ENCODE results near the gene NUF2.
"Not testable (repeated sequence)": the region's sequence is repeated elsewhere in the genome, so short reads cannot be mapped to it uniquely, and the experiment has no call there.

The NUF2 gene

DNA sequence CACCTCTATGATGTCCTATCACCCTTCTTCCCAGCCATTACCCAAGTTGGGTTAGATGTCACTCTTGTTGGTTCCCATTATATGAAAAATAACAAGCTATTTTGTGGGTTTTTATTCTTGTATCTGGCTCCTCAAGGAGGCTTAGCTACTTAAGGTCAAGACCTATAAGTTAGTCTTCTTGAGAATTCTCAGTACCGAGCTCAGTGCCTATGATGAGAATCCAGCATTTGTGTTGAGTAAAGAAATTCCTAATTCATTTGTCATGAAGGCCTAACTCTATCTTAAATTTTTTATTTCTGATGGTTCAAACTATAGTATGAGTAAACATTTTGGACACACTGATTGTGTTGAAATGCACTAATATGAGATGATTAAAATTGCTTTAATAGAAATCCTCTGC lies 15.9 kb downstream of the NUF2 start:
- DNase-seq = no peak

DNA sequence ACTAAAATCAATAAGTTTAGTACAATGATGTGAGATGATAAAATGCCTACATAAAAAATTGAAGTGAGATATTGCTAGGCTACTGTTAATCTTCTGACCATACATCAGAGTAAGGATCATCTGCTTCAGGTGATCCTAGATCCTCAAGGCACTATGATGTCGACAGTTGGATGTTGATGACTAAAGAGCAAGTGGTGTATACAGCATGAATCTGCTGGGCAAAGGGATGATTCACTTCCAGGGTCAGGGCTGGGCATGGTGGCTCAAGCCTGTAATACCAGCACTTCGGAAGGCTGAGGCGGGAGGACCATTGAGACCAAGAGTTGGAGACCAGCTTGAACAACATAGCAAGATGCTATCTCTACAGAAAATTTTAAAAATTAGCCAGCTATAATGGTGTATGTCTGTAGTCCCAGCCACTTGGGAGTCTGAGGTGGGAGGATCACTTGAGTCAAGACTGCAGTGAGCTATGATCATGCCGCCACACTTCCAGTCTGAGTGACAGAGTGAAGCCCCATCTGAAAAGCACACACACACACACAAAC lies 24.6 kb downstream of the NUF2 start:
- DNase-seq = no peak

DNA sequence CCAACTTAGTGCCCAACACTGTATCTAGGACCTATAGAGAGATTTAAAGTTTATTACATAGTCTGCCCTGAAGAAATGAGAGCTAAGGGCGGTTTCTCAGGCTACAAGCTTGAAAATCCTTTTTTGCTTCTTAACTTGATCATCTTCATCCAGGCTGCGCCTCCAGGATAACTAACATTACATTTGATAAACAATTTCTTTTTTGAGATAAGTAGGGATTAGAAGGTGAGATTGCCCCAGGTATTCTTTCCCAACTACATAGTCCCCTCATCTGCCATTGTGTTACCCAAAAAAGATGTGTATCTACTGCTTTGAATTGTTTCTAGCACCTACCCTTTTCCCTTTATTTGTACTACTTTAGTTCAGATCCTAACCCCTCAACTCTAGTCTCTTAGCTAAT lies 25.4 kb downstream of the NUF2 start:
- DNase-seq = no peak

DNA sequence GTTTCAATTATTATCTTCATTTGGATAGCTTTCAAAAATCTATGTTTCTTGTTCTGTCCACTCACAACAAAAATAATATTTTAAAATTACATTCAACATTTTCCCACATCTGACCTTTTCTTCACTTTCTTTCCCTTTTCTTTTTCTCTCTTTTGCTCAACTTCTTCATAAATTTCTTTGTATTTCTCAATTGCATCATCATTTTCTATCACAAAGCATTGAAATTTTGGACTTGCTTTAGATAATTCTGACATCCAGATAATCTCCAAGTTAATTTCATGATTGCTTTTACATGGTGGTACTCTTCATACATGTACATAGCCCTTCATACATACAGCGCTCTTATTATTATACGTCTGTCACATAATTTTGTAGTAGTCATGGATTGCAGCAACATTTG lies 30.2 kb downstream of the NUF2 start:
- DNase-seq = no peak

DNA sequence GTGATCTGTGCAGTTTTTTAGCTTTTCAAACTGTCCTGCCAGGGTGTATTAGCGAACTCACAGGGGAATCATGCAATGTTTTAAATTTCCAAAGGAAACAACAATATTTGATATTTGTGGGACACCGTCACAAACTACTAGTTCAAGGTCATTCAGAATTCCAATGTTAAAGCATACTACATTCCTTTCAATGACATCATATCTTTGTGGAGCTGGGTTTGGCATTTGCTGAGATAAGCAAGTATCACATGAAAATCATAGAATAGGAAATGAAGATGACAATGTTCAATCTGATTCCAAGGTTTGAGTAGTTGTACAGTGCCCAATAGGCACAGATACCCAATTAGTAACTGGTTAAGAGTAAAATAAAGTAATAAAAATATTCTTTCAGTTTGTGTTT lies 35.6 kb downstream of the NUF2 start:
- no peak for DNase-seq

DNA sequence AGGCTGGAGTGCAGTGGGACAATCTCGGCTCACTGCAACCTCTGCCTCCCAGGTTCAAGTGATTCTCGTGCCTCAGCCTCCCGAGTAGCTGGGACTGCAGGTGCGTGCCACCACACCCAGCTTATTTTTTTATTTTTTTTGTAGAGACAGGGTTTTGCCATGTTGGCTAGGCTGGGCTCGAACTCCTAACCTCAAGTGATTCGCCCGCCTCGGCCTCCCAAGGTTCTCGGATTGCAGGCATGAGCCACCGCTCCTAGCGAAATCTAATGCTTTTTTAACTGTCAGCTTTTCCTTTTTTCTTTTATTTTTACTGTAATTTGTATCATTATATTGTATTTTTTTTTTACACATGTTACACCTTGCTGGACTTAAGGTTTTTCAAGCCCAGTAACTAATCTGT lies 36.4 kb downstream of the NUF2 start:
- DNase-seq = not testable (repeated sequence)

DNA sequence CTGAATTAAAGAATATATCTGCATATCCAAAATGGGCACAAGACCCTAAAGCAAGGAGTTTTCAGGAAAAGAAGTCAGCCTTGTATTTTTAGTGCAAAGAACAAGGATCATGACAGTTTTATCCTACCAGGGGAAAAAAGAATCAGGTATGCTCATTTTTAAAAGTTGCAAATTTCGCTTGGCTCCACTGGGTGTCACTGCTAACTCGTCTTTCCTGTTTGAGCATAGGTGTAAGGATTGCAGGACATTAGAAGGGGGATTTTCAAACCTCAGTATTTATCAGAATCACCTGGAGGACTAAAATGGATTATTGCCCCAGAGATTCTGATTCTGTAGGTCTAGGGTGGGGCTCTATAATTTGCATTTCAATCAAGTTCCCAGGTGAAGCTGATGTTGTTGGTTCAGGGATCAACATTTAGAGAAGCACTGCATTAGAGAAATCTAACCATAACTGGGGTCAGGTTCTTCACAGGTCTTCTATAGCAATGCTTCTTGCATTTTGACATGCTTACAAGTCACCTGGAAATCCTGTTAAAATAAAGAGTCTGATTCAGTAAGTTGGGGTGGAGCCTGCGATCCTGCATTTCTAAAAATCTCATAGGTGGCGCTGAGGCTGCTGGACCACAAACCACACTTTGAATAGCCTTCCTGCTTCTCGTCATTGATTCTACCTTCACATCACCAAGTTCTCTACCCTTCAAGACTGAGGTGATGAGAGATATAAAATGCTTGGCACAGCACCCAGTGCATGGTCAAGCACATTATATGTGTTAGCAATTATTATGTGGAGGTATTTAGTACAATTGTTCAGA lies 39.6 kb downstream of the NUF2 start:
- no peak for DNase-seq

DNA sequence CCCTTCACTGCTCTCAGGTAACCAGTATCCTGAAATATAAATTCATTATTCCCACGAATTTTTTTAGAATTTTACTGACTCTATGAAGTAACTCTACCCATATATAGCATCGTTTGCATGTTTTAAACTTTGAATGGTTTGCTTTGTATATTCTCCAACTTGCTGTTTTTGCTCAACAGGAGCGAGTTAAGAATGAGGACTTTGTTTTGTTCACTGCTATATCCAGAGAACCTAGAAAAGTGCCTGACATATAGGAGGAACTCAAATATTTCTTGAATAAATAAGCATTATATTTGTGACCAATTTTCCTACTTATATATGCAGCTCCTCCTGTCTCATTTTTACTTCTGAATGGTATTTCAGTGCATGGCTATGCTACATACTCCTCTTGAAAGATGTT lies 43.4 kb downstream of the NUF2 start:
- no peak for DNase-seq

DNA sequence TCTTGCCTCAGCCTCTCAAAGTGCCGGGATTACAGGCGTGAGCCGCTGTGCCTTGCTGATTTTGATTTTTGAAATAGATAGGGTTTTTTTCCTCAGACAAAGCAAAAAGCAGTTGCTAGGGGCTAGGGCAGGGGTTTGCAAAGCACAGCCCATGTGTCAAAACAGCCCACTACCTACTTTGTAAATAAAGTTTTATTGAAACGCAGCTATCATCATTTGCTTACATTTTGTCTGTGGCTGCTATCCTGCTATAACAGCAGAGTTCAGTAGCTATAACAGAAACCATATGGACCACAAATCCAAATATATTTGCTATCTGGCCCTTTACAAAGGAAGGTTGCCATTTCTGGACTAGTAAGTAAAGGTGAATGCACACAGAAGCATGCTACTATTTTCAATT lies 44.8 kb downstream of the NUF2 start:
- DNase-seq = no peak

DNA sequence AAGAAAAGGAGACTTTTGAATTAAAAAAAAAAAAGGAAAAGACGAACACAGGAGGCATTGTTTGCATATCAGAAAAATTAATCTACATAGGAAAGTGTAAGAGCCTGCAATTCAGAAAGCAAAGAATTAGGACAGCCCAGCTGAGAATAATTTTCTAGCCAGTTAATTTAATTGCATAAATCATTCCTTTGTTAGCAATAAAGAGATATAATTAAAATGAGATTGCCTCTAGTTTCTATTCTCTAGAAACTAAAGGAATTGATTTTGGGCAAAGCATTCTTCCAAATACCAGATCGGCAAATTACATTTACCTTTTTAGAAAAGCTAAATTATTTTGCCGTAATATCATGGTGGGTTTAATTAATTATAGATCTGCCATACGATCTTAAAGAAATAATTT lies 46.0 kb downstream of the NUF2 start:
- DNase-seq = no peak

DNA sequence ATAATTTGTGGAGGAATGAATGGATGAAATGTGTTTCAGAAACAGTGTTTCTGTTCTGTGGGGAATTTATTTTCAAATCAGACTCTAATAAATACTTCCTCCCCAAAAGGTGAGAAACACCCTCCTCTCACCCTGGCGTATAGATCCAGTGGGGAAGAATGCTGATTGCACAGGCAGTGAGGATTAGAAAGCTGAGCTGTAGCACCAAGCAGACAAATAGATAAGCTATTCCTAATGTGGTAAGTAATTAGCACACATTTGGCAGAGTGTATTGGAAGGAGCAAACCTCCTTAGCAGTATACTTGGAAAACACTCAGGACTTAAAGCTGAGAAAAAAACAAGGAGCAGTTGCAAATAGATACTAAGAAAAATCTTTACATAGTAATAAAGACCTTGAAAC lies 50.8 kb downstream of the NUF2 start:
- DNase-seq = no peak

DNA sequence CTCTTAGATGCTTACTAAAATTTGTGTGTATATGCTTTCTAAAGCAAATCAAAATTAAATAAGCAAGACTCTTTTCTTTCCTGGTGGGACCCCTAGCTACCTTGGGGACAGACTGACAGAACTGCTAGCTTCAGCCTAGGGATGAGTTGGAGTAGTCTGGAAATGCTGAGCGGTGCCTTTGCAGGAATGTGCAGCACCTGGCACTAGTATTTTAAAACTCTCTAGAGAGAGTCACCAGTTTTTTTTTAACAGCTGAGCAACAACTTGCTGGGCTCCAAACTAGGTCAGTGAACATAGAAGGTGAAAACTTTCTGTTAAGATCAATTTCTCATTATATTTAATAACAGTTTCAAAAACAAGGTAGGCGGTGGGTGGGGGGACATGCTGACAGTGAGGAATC lies 56.8 kb downstream of the NUF2 start:
- no peak for DNase-seq

DNA sequence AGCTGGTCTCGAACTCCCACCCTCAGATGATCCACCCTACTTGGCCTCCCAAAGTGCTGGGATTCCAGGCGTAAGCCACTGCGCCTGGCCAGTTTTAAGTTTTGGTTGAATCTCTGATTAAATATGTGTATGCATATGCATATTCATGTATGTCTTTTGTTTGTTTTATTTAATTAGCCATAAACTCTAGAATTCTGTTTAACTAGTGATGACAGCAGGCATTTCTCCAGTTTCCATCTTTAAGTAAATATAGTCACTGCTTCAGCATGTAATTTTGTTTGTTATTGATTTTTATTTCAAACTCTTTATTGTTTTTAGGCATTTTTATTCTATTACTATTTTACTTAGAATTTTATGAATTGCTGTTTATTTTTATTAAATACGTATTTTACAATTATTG lies 58.0 kb downstream of the NUF2 start:
- DNase-seq = no peak

DNA sequence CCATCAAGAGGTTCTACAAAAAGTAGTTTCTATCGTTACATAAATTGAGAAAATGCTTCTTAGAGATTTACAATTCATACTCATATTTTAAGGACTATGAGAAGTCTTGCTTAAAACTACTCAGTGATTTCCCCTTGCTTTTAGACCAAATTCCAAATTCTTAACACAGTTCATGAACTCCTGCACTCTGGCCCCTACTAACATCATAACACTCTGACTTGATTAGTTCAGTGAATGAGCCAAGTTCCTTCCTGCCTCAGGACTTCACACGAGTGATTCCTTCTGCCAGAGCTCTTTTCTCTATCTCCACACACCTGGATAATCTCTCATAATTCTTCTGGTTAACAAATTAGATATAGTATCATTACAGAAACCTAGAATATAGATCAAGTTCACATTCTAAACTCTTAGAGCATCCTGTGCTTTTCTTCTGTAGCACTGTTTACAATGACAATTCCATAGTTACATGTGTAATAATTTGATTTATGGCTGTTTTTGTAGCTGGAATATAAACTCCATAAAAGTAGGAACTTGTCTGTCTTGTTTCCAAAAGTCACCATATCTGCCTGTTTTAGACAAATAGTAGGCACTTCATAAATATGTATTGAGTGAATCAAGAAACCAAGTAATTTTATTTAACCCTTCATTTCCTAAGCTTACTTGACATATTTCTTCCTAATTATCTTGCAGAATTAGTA lies 59.9 kb downstream of the NUF2 start:
- DNase-seq = no peak

DNA sequence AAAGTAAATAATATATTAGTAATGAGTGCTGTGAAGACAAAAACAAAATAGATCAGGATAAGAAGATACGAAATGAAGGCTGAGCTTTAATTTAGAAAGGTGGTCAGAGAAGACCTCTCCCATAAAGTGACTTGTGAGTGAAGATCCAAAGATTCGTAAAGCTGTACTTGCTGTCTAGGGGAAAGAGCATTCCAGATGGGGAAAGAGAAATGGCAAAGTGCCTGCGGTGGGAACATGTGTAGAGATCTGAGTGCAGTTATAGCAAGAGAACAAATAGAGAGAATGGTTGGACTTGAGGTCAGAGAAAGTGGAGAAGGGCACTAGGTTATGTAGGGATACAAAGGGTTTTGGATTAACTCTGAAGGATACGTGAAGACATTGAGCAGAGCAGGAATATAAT lies 60.6 kb downstream of the NUF2 start:
- no peak for DNase-seq

DNA sequence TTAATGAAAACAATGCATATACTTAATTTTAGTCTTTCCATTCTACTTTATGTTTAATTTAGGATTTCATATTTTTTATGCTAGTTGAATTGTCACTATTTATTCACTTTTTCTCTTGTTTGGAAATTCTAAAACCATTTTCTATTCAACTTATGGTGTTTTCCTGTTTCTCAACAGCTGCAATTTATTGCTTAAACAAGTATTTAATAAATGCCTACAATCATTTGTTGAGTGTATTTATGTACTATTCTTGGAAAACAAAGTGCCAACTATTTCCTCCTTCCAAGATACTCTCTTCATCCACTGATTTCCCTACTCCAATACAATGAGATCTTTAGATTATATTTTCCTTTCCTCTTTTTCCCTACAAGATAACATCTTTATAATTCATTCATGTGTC lies 65.4 kb downstream of the NUF2 start:
- no peak for DNase-seq

DNA sequence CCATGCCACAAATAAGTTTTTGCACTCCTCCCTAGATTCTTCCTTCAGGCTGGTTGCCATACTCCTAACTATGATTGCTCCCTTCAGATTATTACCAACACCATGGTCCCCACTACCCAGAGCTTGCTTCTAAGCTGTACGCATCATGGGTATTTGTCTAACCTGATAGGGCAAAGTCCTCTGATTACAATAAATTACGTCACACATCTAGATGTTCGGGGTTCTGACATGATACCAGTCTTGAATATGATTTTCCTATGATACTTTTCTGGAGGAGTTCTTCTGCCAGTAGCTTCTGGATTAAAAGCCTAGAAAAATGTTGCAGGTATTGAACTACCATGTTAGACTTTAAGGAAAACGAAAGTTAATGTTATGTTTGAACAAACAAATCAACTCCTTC lies 67.2 kb downstream of the NUF2 start:
- no peak for DNase-seq

DNA sequence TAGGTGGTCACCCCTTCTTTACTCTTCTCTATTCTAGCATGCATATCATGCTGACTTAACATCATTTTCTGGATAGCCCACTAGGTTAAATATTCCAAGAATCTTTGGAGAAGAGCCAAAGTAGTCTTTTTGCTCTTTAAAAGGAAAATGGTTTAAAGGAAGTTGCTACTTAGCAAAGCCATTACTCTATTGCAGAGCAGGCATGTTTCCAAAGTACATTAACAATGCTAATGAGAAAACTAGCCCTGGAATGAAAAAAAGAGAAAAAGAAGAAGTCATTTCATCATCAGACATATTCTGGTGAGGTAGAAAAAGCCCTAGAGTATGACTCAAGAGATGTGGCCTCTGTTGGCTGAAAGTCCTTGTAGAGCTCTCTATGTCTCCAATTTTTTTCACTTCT lies 74.0 kb downstream of the NUF2 start:
- DNase-seq = no peak

DNA sequence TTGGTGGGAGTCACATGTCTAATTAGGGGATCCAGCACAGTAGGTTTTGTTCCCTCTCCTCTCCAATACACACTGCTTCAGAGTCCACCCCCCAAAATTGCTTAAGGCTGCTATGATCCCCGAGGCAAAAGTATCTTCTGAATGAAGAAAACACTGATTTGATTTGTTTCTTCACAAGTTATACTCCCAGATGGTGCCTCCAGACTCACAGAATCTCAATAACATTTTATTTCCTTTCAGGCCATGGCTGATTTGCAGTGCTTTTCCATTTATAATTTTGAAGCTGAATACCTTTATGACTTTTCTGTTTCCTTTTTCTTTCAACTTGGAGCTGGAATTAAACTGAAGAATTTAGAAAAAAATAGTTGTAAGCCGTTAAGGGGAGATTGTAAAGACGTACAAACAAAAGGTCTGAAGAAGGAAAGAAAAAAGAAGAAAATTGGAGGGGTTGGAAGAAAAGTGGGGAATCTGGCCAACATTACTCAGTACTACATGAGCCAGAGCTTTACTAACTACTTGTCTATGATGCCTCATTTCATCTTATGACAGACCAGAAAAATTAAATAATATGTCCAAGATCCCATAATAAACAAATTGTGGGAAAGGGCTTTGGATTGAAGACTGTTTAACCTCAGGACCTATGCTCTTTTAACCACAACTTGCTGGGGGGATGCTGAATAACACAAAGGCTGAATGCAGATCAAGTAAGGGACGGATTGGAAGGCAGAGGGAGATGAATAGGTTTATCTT lies 75.9 kb downstream of the NUF2 start:
- no peak for DNase-seq

DNA sequence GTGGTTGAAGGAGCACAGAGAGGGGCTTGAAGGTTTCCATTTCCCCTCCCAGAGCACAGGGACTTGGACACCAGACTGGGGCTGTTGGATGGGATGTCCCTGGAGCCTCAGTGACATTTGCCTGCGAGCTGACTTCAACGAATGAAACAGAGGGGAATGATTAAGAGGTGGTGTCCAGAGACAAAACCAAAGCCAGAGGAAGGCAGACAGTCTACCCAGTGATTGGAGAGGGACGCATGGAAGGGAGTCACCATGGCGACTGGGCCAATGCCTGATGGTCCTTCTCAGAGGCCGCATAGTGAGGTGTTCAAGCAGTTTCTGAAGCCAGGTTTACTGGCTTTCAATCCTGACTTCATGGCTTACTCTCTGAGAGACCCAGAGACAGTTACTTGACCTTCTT lies 77.2 kb downstream of the NUF2 start:
- DNase-seq = no peak

DNA sequence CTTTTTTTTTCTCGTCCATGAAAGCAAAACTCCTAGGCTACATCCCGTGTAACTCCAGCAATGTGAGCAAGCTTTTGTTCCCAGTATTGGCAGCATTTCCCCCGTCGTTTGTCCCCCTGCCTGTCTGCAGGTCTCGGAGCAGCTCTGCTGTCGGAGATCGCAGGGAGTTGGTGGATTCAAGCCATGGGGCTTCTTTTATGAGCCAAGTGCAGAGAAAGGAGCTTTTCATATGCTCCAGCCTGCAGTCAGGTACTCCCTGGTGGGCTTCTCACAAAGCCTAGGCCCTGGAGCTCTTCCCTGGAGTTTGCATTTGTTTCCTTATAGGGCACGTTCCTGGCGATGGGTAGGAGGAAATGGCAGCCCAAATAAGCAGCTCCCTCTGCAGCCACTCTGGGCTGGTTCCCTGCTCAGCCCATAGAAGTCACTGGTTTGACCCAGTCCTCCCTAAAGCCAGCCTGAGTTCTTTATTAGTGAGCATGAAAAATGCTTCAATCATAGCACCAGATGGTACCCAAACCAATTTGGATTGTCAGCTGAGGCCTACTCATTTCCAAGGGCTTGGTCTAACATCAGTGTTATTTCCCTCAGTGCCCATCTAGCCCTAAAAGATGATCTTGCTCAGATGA lies 78.3 kb downstream of the NUF2 start:
- DNase-seq = no peak

DNA sequence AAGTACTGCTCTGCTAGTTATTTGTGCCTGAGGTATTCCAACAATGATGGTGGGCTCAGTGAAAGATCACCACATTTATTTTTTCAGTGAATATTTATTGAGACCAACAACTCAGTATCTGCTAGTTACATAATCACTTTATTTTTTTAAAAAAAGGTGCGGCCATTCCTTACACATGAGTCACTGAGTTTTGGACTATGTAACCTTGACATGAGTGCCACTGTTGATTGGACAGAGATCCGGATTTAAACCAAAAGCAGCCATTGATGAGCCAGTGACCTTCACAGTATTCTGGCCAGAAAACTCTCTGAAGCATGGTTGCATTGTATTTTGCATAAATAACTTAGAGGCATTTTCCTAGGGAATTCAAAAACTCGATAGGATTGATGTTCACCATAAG lies 79.5 kb downstream of the NUF2 start:
- no peak for DNase-seq
